Femur (tissue), 1 donor: ENCODE data around the gene ZNF507.
"Not testable (repeated sequence)": the region's sequence is repeated elsewhere in the genome, so short reads cannot be mapped to it uniquely, and the experiment has no call there.

Experiments
- DNase-seq: peaks from one replicate; pipeline ENCODE4 v3.0.0-alpha.2; 2017

The ZNF507 gene

GRCh38 chr19:32415246-32415645 lies 69.8 kb downstream of the ZNF507 start:
- no peak for DNase-seq

- no peak for DNase-seq
Observed at GRCh38 chr19:32415669-32416068, 70.3 kb downstream of the ZNF507 start.

- no peak for DNase-seq
Observed at GRCh38 chr19:32416749-32417456, 71.5 kb downstream of the ZNF507 start.

GRCh38 chr19:32418155-32418554 lies 72.7 kb downstream of the ZNF507 start:
- no peak for DNase-seq

GRCh38 chr19:32421589-32422361 lies 76.4 kb downstream of the ZNF507 start:
- no peak for DNase-seq

- no peak for DNase-seq
Observed at GRCh38 chr19:32422435-32422834, 77.0 kb downstream of the ZNF507 start.

GRCh38 chr19:32423944-32424343 lies 78.5 kb downstream of the ZNF507 start:
- DNase-seq, result not testable (repeated sequence)

GRCh38 chr19:32427536-32427935 lies 82.1 kb downstream of the ZNF507 start:
- no peak for DNase-seq

- no peak for DNase-seq
Observed at GRCh38 chr19:32436692-32437091, 91.3 kb downstream of the ZNF507 start.

- DNase-seq, result no peak
Observed at GRCh38 chr19:32437096-32437495, 91.7 kb downstream of the ZNF507 start.
